ENCODE results near the gene ELP4. TPM values are rescaled to one million over a fixed set of nuclear protein-coding genes. Genes with fewer than 3 reads are reported as not detected.

The ELP4 gene
- total RNA-seq: 14.3 and 15.1 TPM in 2 replicates

DNA sequence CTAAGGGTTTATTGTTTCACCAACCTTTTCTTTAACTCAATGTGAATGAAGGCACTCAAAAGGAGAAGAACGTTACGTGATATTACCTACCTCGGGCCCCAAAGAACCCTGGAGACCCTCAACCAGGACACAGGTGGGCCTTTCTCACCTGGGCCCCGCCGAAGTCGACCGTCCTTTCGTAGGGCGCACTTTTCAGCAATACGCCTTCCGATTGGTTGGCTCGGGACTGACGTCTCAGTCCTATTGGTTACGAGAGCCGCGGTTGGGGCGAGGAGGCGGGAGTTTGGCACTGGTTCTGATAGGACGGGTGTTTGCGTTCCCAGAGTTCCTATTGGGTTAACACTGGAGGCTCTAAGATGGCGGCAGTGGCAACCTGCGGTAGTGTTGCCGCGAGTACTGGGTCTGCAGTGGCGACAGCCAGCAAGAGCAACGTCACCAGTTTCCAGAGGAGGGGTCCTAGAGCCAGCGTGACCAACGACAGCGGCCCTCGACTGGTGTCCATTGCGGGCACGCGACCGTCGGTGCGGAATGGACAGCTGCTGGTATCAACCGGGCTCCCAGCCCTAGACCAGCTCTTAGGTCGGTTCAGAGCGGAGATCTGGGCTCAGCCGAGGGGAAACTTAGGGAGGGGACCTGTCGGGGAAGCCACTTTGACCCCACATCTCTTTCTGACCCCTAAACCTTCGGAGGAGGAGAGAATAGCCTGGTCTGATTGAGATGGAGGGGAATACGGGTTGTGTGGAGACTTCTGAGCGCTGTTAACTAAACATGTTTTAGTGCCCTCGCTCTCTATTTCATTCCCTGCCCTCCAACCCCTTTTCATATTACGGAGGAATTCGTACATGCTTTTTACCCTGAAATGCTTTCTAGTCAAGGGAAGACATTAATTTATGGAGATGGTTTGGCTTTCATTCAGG, at the start of gene ELP4, which contains the start of gene IMMP1L:
TSS of gene ELP4 (plus strand) at position 339 of the 917 bp plus-strand sequence. CDS start at position 357, 18 bp downstream.
TSS of gene IMMP1L (minus strand) at position 194 of the 917 bp plus-strand sequence. CDS start 46,346 bp downstream, outside the sequence.

GRCh38 chr11:31810779-31811647, 301.4 kb downstream of the ELP4 start, which contains the start of gene PAX6:
TSS of gene PAX6 (minus strand) at chr11:31811322. CDS start at chr11:31806411, 4,911 bp downstream.

Other genes with a start within 250 kb of the ELP4 start
- 0.32 TPM in 1 of 2 replicates, not detected in the other for gene DCDC1, start 140.0 kb upstream of the ELP4 start, total RNA-seq
- gene DNAJC24, start 139.9 kb upstream of the ELP4 start, total RNA-seq: 17.9 and 21.4 TPM in 2 replicates
- gene IMMP1L, start 145 bp upstream of the ELP4 start, total RNA-seq: 7.5 and 10.2 TPM in 2 replicates